ENCODE measurements around the gene CAMK1D.

DNA sequence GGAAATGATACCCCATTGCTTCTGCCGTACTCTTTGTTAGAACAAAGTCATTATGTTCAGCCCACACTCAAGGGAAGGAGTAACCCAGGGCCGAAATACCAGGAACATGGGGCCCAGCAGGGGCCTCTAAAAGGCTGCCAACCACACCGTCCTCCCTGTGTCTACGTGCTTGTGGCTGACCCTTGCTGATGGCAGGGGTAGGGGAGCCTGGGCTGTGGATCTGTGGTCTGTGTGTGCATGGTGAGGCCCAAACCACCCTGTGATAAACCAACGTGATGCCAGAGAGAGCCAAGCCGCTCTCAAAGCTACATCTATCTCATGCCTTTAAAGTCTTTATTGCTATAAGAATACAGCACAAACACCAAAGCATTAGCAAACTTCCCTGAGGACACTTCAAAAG is 493.0 kb downstream of the CAMK1D start:
- TF ChIP-seq ATF7 (IDR thresholded peaks at IDR 0.05; ENCODE audit: low read depth) (no peak), KLF5 (IDR thresholded peaks at IDR 0.05; ENCODE audit: partially characterized antibody) (no peak), MEF2A (IDR thresholded peaks at IDR 0.05; ENCODE audit: insufficient read depth, low read depth, low read length) (no peak), JUND (IDR thresholded peaks at IDR 0.05; ENCODE audit: low read depth, low read length) (no peak), STAT1 (conservative IDR thresholded peaks at IDR 0.05) (no peak), CEBPB (IDR thresholded peaks at IDR 0.05; ENCODE audit: borderline replicate concordance in 1 of 2, low read depth in 2 of 2, low read length in 2 of 2) (no peak), CREB1 (IDR thresholded peaks at IDR 0.05; ENCODE audit: low read depth) (no peak), YY1 (IDR thresholded peaks at IDR 0.05; ENCODE audit: low read depth, low read length) (no peak), NR2F1 (conservative IDR thresholded peaks at IDR 0.05) (no peak)
- TF ChIP-seq, protein P1, sequence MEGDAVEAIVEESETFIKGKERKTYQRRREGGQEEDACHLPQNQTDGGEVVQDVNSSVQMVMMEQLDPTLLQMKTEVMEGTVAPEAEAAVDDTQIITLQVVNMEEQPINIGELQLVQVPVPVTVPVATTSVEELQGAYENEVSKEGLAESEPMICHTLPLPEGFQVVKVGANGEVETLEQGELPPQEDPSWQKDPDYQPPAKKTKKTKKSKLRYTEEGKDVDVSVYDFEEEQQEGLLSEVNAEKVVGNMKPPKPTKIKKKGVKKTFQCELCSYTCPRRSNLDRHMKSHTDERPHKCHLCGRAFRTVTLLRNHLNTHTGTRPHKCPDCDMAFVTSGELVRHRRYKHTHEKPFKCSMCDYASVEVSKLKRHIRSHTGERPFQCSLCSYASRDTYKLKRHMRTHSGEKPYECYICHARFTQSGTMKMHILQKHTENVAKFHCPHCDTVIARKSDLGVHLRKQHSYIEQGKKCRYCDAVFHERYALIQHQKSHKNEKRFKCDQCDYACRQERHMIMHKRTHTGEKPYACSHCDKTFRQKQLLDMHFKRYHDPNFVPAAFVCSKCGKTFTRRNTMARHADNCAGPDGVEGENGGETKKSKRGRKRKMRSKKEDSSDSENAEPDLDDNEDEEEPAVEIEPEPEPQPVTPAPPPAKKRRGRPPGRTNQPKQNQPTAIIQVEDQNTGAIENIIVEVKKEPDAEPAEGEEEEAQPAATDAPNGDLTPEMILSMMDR (IDR thresholded peaks at IDR 0.05 in 2 of 3, conservative IDR thresholded peaks at IDR 0.05 in 1 of 3; ENCODE audit: control insufficient read depth in 2 of 3, extremely low read depth in 1 of 3, insufficient read depth in 1 of 3, low read depth in 3 of 3, low read length in 3 of 3): no peak
- TF ChIP-seq, protein P2, sequence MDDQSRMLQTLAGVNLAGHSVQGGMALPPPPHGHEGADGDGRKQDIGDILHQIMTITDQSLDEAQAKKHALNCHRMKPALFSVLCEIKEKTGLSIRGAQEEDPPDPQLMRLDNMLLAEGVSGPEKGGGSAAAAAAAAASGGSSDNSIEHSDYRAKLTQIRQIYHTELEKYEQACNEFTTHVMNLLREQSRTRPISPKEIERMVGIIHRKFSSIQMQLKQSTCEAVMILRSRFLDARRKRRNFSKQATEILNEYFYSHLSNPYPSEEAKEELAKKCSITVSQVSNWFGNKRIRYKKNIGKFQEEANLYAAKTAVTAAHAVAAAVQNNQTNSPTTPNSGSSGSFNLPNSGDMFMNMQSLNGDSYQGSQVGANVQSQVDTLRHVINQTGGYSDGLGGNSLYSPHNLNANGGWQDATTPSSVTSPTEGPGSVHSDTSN (IDR thresholded peaks at IDR 0.05; ENCODE audit: insufficient replicate concordance, low read depth, low read length): no peak
- TF ChIP-seq, protein P3, sequence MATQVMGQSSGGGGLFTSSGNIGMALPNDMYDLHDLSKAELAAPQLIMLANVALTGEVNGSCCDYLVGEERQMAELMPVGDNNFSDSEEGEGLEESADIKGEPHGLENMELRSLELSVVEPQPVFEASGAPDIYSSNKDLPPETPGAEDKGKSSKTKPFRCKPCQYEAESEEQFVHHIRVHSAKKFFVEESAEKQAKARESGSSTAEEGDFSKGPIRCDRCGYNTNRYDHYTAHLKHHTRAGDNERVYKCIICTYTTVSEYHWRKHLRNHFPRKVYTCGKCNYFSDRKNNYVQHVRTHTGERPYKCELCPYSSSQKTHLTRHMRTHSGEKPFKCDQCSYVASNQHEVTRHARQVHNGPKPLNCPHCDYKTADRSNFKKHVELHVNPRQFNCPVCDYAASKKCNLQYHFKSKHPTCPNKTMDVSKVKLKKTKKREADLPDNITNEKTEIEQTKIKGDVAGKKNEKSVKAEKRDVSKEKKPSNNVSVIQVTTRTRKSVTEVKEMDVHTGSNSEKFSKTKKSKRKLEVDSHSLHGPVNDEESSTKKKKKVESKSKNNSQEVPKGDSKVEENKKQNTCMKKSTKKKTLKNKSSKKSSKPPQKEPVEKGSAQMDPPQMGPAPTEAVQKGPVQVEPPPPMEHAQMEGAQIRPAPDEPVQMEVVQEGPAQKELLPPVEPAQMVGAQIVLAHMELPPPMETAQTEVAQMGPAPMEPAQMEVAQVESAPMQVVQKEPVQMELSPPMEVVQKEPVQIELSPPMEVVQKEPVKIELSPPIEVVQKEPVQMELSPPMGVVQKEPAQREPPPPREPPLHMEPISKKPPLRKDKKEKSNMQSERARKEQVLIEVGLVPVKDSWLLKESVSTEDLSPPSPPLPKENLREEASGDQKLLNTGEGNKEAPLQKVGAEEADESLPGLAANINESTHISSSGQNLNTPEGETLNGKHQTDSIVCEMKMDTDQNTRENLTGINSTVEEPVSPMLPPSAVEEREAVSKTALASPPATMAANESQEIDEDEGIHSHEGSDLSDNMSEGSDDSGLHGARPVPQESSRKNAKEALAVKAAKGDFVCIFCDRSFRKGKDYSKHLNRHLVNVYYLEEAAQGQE (IDR thresholded peaks at IDR 0.05; ENCODE audit: low read depth, low read length): no peak

Measured in GM12878 (cell line).